ENCODE measurements around the gene SLC7A1.

DNA sequence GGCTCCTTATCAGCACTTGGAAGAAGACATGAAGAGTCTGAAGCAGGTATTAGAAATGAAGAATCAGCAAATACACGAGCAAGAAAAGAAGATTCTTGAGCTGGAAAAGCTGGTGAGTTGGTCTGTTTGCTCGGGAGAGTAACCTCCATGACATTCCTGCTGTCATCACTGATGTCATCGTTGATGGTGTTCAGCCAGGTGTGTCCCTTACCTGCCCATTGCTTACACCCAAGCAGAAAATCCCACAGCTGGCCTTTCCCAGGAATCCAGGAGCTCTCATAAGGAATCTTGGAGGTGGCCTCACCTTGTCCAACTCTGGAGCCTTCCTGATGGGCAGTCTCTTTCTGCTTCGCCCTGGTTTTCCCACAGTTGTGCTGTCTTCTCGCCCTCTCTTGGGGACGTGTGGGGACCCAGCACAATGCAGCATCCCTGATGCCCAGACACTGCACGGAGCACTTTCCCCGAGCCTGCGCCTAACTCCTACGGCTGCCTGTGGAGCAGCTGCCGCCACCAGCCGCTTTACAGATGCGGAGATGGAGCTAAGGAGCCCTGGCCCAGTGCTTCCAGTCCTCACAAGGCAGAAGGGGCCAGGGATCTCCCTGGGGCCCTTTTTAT is 97.0 kb downstream of the SLC7A1 start:
- TF ChIP-seq, protein P1, sequence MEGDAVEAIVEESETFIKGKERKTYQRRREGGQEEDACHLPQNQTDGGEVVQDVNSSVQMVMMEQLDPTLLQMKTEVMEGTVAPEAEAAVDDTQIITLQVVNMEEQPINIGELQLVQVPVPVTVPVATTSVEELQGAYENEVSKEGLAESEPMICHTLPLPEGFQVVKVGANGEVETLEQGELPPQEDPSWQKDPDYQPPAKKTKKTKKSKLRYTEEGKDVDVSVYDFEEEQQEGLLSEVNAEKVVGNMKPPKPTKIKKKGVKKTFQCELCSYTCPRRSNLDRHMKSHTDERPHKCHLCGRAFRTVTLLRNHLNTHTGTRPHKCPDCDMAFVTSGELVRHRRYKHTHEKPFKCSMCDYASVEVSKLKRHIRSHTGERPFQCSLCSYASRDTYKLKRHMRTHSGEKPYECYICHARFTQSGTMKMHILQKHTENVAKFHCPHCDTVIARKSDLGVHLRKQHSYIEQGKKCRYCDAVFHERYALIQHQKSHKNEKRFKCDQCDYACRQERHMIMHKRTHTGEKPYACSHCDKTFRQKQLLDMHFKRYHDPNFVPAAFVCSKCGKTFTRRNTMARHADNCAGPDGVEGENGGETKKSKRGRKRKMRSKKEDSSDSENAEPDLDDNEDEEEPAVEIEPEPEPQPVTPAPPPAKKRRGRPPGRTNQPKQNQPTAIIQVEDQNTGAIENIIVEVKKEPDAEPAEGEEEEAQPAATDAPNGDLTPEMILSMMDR (IDR thresholded peaks at IDR 0.05), result no peak
- no peak for TF ChIP-seq POLR2A (IDR thresholded peaks at IDR 0.05)
